Effector memory CD4-positive, alpha-beta T cell (primary cell): Measurements from ENCODE around the gene ABI3.
A peak's percentile ranks its signal among the peaks of the same experiment; 100 is the strongest.

Experiments
- DNase-seq, 3 donors: peaks; one replicate each; pipeline ENCODE4 v3.0.0-alpha.2; 2020
- H3K27ac ChIP-seq: 2 replicates; pipeline ENCODE4 v1.7.0; 2013; ENCODE audit warnings: mild to moderate bottlenecking, low read length, moderate library complexity; ENCODE audit not compliant: insufficient read depth, poor library complexity, severe bottlenecking
- H3K27me3 ChIP-seq: replicated peaks from 2 replicates; pipeline ENCODE4 v1.7.0; 2013; ENCODE audit warnings: mild to moderate bottlenecking, low read length; ENCODE audit not compliant: insufficient read depth, control insufficient read depth, poor library complexity, severe bottlenecking
- H3K36me3 ChIP-seq: 2 replicates; pipeline ENCODE4 v1.7.0; 2013; ENCODE audit warnings: mild to moderate bottlenecking, low read length, moderate library complexity; ENCODE audit not compliant: control insufficient read depth, insufficient read depth
- H3K4me1 ChIP-seq: 2 replicates; pipeline ENCODE4 v1.7.0; 2013; ENCODE audit warnings: low read length, mild to moderate bottlenecking; ENCODE audit not compliant: control insufficient read depth, insufficient read depth, poor library complexity, severe bottlenecking
- H3K4me3 ChIP-seq: 2 replicates; pipeline ENCODE4 v1.7.0; 2013; ENCODE audit warnings: low read length, low read depth, mild to moderate bottlenecking; ENCODE audit not compliant: insufficient read depth, poor library complexity, severe bottlenecking
- H3K9me3 ChIP-seq: 2 replicates; pipeline ENCODE4 v1.7.0; 2013; ENCODE audit warnings: mild to moderate bottlenecking, low read length, moderate library complexity; ENCODE audit not compliant: control insufficient read depth

Gene ABI3

DNA sequence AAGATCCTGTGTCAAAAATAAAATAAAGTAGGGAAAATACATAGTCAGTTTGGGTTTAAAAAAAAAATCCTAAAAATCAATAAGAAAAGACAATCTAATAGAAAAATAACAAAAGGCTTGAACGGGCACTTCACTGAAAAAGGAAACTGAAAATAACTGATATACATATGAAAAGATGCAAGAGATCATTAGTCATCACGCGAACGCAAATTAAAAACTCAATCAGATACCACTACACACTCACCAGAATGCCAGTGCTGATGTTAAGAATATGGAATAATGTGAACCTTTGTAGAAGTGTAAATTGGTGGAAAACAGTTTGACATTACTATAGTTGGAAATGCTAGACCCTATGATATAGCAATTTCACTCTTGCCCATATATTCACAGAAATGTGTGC is 14.8 kb upstream of the ABI3 start:
- Histone ChIP-seq H3K4me1 (no peaks in the 10 kb centered on the region), H3K27ac (no peak overlapping the region), H3K4me3 (no peak overlapping the region), H3K27me3 (no peaks in the 10 kb centered on the region), H3K36me3 (no peaks in the 10 kb centered on the region), H3K9me3 (no peaks in the 10 kb centered on the region)
- DNase-seq: no peak

DNA sequence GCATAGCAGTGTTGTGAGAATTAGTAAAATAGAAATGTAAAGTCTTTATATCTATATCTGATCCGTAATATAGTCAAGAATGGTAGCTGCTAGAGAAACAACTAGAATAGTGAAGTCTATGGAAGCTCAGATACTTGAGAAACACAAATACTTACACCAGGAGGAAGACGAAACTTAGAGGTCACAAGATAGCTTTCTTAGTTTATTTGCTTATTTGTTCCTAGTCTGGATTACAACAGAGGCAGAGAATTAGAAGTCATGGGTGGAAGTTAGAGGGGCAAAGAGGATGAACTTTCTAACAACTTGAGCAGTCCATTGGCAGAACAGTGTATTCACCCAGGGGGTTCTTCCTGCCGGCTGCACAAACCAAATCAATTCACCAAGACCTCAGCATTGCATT is 14.0 kb upstream of the ABI3 start:
- H3K27me3 ChIP-seq: no peaks in the 10 kb centered on the region
- DNase-seq: no peak
- no peak overlapping the region for H3K27ac ChIP-seq
- no peaks in the 10 kb centered on the region for H3K9me3 ChIP-seq
- H3K4me1 ChIP-seq: no peaks in the 10 kb centered on the region
- no peaks in the 10 kb centered on the region for H3K36me3 ChIP-seq
- H3K4me3 ChIP-seq: no peak overlapping the region

- Histone ChIP-seq H3K36me3 (no peaks in the 10 kb centered on the region), H3K9me3 (no peaks in the 10 kb centered on the region), H3K27ac (no peak overlapping the region), H3K27me3 (no peaks in the 10 kb centered on the region), H3K4me3 (no peak overlapping the region), H3K4me1 (no peaks in the 10 kb centered on the region)
- DNase-seq: no peak
Measured at GRCh38 chr17:49197346-49197998, 13.0 kb upstream of the ABI3 start.

- Histone ChIP-seq H3K4me3 (no peak overlapping the region), H3K27ac (no peak overlapping the region), H3K9me3 (no peaks in the 10 kb centered on the region), H3K4me1 (no peaks in the 10 kb centered on the region), H3K27me3 (no peaks in the 10 kb centered on the region), H3K36me3 (no peaks in the 10 kb centered on the region)
- DNase-seq: no peak
Measured at GRCh38 chr17:49198211-49198610, 12.3 kb upstream of the ABI3 start.

DNA sequence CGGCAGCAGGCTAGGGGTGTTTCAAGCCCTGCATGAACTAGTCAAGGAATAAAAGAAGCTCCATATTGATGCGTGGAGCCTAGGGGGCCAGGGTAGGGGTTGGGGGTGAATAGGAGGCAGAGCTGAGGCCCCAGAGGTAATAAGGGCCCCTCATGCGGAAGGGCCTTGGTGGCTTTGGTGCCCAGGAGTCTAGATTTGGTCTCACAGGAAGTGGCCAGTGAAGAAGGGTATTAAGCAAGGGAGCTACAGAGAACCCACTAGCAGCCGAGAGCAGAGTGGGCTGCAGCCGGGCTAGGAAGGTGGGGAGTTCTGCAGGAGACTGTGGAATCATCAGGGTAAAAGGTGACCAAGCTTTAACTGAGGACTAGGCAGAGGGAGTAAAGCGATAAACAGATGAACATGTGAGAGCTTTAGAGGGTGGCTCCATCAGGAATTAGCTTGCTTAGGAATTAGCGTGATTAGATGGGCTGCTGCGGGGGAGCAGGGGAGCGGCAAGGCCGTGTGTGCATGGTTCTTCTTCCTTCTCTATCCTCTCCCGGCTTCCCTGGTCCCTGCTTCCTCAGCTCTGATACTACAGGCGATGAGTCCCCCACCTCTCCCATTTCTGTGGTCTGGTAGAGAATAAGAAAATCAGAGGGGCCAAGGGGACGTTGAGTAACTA is 10.0 kb upstream of the ABI3 start:
- Histone ChIP-seq H3K27me3 (no peaks in the 10 kb centered on the region), H3K4me3 (no peak overlapping the region), H3K27ac (no peak overlapping the region), H3K36me3 (no peaks in the 10 kb centered on the region), H3K9me3 (no peaks in the 10 kb centered on the region), H3K4me1 (no peaks in the 10 kb centered on the region)
- no peak for DNase-seq

DNA sequence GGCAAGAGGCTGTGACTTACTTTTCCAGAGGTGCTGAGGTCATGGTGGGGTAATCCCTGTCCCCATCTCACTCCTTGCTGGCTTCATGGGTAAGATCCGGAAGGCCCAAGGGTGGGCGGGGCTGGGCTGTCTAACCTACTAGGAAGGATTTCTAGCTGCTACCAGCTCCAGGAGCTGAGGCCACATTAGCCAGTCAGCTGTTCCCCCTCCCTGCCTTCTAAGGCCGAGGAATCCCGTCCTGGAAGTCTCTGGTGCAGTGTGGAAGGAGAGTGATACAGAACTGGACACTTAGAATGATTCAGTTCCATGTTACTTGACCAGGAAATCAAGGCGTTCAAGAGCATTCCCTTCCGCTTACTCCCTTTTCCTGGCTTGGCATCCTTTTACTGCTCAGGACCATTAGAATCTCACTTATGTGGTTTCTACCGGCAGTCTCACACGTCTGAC is 9.0 kb upstream of the ABI3 start:
- H3K4me3 ChIP-seq: no peak overlapping the region
- no peaks in the 10 kb centered on the region for H3K36me3 ChIP-seq
- no peak overlapping the region for H3K27ac ChIP-seq
- H3K4me1 ChIP-seq: no peaks in the 10 kb centered on the region
- H3K9me3 ChIP-seq: no peaks in the 10 kb centered on the region
- no peak for DNase-seq
- no peaks in the 10 kb centered on the region for H3K27me3 ChIP-seq

DNA sequence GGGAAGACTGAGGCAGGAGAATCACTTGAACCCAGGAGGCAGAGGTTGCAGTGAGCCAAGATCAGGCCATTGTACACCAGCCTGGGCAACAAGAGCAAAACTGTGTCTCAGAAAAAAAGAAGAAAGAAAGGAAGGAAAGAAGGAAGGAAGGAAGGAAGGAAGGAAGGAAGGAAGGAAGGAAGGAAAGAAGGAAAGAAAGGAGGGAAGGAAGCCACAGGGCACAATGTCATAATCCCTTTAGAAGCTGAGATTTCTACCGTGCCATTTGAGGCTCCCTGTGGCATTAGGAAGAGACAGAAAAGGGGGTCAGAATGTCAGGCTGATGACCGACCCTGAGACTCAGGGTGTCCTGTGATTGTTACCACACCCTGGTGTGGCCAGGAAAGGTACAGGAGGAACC is 6.7 kb upstream of the ABI3 start:
- no peak for DNase-seq
- Histone ChIP-seq H3K9me3 (no peaks in the 10 kb centered on the region), H3K36me3 (no peaks in the 10 kb centered on the region), H3K4me1 (no peaks in the 10 kb centered on the region), H3K27ac (no peak overlapping the region), H3K4me3 (no peak overlapping the region), H3K27me3 (no peaks in the 10 kb centered on the region)

- DNase-seq: no peak
- no peaks in the 10 kb centered on the region for H3K36me3 ChIP-seq
- H3K4me1 ChIP-seq: peaks cover 6% of the 10 kb centered on the region
- H3K4me3 ChIP-seq: no peak overlapping the region
- no peaks in the 10 kb centered on the region for H3K27me3 ChIP-seq
- H3K27ac ChIP-seq: no peak overlapping the region
- H3K9me3 ChIP-seq: no peaks in the 10 kb centered on the region
Measured at GRCh38 chr17:49204516-49204915, 6.0 kb upstream of the ABI3 start.

- Histone ChIP-seq H3K4me3 (no peak overlapping the region), H3K27ac (peak overlapping the region; percentile 68), H3K27me3 (no peaks in the 10 kb centered on the region), H3K4me1 (peaks cover 20% of the 10 kb centered on the region), H3K36me3 (no peaks in the 10 kb centered on the region), H3K9me3 (no peaks in the 10 kb centered on the region)
- no peak for DNase-seq
Measured at GRCh38 chr17:49209061-49209571, 1.4 kb upstream of the ABI3 start.

DNA sequence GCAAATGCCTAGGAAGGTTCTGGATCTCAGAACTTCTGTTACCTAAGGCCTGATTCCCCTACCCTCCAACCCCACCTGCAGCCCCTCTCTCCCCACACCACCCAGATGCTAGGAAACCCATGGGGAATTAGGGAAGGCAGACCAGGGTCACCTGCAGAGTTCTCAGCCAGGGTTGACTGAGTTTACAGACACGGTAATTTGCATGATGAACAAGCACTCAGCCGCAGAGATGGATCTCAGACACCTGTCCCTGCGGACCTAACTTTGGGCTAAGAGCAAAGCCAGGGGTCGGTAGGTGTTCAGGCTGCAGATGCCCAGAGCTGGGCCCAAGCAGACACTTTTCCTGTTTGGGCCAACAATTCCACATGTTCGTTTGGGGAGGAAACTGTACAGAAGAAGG is 2.9 kb downstream of the ABI3 start:
- peaks cover 44% of the 10 kb centered on the region for H3K4me1 ChIP-seq
- no peaks in the 10 kb centered on the region for H3K36me3 ChIP-seq
- no peak for DNase-seq
- H3K27ac ChIP-seq: no peak overlapping the region
- no peak overlapping the region for H3K4me3 ChIP-seq
- H3K9me3 ChIP-seq: no peaks in the 10 kb centered on the region
- no peaks in the 10 kb centered on the region for H3K27me3 ChIP-seq
